Activated T-cell treated with anti-CD3 and anti-CD28 coated beads, Interleukin-2, amount 50 U/mL, for 48 hours (primary cell): ENCODE measurements around the gene RPL13.

ENCODE experiments used
- DNase-seq, 2 experiments: peaks; one replicate each; pipeline ENCODE4 v3.0.0-alpha.2; 2020

The RPL13 gene

GRCh38 chr16:89545831-89546574, 14.5 kb upstream of the RPL13 start:
- DNase-seq = no peak

GRCh38 chr16:89546781-89547180, 13.7 kb upstream of the RPL13 start:
- DNase-seq = no peak

- no peak for DNase-seq
Measured at GRCh38 chr16:89547291-89547690, 13.2 kb upstream of the RPL13 start.

- no peak for DNase-seq
Measured at GRCh38 chr16:89547860-89548259, 12.6 kb upstream of the RPL13 start.

- DNase-seq = no peak
Measured at GRCh38 chr16:89548344-89549006, 12.0 kb upstream of the RPL13 start.

GRCh38 chr16:89549007-89549700, 11.3 kb upstream of the RPL13 start:
- DNase-seq = no peak

- no peak for DNase-seq
Measured at GRCh38 chr16:89550421-89551007, 10.0 kb upstream of the RPL13 start.

- no peak for DNase-seq
Measured at GRCh38 chr16:89552329-89552728, 8.2 kb upstream of the RPL13 start.

GRCh38 chr16:89552913-89553312, 7.6 kb upstream of the RPL13 start:
- DNase-seq = no peak

- no peak for DNase-seq
Measured at GRCh38 chr16:89553733-89554132, 6.7 kb upstream of the RPL13 start.

GRCh38 chr16:89554343-89554742, 6.1 kb upstream of the RPL13 start:
- no peak for DNase-seq

GRCh38 chr16:89555265-89555664, 5.2 kb upstream of the RPL13 start:
- no peak for DNase-seq

- no peak for DNase-seq
Measured at GRCh38 chr16:89555780-89556179, 4.7 kb upstream of the RPL13 start.

GRCh38 chr16:89556750-89557689, 3.5 kb upstream of the RPL13 start:
- DNase-seq = peak; percentile 93 to 94

- no peak for DNase-seq
Measured at GRCh38 chr16:89557690-89558490, 2.6 kb upstream of the RPL13 start.

GRCh38 chr16:89561142-89561883, 831 bp downstream of the RPL13 start:
- peak; percentile 34 to 42 for DNase-seq

- DNase-seq = peak; percentile 39 to 45
Measured at GRCh38 chr16:89561884-89562599, 1.6 kb downstream of the RPL13 start.

GRCh38 chr16:89562939-89563338, 2.5 kb downstream of the RPL13 start:
- DNase-seq = no peak

- DNase-seq = peak; percentile 53 to 55
Measured at GRCh38 chr16:89563639-89564392, 3.3 kb downstream of the RPL13 start.
